ENCODE results near the gene GPD2. TPM values are rescaled to one million over a fixed set of nuclear protein-coding genes. Genes with fewer than 3 reads are reported as not detected.

Gene GPD2
- polyA plus RNA-seq, 1 donor from 2014 or later, result 3.5 TPM

DNA sequence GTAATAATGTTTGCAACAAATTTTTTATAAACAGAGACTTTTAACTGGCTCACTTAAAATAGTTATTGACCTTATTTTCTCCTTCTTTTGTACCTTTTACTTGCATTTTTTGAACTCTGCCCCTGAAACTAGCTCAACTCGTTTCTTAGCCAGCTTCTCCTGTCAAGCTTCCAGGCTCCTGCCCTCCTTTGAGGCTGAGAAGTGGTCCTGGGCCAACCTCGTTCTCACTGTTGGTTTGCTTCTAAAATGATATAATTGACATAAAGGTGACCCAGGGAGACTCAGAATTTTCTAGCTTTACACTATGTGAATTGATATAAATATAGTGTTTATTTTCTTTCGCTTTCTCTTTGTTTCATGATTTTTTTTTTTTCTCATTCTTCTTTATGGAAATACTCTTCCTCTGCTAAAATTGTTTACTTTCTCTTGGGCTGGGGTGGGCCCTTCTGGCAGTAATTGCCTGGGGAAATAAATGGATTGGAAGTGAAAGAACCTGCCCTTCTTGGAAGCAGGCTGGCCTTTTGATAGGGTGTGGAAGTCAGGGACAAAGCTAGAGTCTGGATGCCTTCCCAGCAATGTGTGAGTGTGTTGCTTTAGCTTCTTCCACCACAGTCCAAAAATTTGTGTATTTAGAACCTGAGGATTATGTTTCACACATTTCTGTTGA lies 30.7 kb downstream of the GPD2 start:
- Histone ChIP-seq H3K36me3 (ENCODE audit: insufficient read depth, low read length) (no peaks in the 10 kb centered on the region), H3K9me3 (ENCODE audit: low read length) (no peaks in the 10 kb centered on the region), H3K9ac (ENCODE audit: low read length) (no peak overlapping the region), H3K9me2 (ENCODE audit: insufficient read depth, low read length) (no peaks in the 10 kb centered on the region), H2AFZ (ENCODE audit: low read depth, low read length) (no peak overlapping the region), H3K27me3 (ENCODE audit: insufficient read depth, low read depth, low read length) (no peaks in the 10 kb centered on the region), H3K79me2 (replicated peaks; ENCODE audit: insufficient read depth, low read length) (no peaks in the 10 kb centered on the region), H3K27ac (ENCODE audit: low read length) (no peak overlapping the region), H3K4me3 (ENCODE audit: low read length) (no peak overlapping the region), H4K20me1 (ENCODE audit: insufficient read depth) (no peaks in the 10 kb centered on the region), H3K4me2 (ENCODE audit: low read length) (no peak overlapping the region), H3F3A (ENCODE audit: insufficient read depth, low read length, poor library complexity, severe bottlenecking) (no peaks in the 10 kb centered on the region)
- TF ChIP-seq EP300 (conservative IDR thresholded peaks at IDR 0.05; ENCODE audit: poor library complexity, severe bottlenecking) (no peak), POLR2AphosphoS5 (IDR thresholded peaks at IDR 0.05) (no peak), TAF1 (IDR thresholded peaks at IDR 0.05; ENCODE audit: low read depth) (no peak), SMC3 (conservative IDR thresholded peaks at IDR 0.05; ENCODE audit: poor library complexity) (no peak), MXI1 (conservative IDR thresholded peaks at IDR 0.05; ENCODE audit: poor library complexity, severe bottlenecking) (no peak), EZH2 (IDR thresholded peaks at IDR 0.05; ENCODE audit: borderline replicate concordance, insufficient read depth, low read length, poor library complexity, severe bottlenecking) (no peak), RAD21 (conservative IDR thresholded peaks at IDR 0.05) (no peak)
- TF ChIP-seq, protein P1, sequence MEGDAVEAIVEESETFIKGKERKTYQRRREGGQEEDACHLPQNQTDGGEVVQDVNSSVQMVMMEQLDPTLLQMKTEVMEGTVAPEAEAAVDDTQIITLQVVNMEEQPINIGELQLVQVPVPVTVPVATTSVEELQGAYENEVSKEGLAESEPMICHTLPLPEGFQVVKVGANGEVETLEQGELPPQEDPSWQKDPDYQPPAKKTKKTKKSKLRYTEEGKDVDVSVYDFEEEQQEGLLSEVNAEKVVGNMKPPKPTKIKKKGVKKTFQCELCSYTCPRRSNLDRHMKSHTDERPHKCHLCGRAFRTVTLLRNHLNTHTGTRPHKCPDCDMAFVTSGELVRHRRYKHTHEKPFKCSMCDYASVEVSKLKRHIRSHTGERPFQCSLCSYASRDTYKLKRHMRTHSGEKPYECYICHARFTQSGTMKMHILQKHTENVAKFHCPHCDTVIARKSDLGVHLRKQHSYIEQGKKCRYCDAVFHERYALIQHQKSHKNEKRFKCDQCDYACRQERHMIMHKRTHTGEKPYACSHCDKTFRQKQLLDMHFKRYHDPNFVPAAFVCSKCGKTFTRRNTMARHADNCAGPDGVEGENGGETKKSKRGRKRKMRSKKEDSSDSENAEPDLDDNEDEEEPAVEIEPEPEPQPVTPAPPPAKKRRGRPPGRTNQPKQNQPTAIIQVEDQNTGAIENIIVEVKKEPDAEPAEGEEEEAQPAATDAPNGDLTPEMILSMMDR (IDR thresholded peaks at IDR 0.05; ENCODE audit: poor library complexity, severe bottlenecking), result no peak
- TF ChIP-seq, protein P2, sequence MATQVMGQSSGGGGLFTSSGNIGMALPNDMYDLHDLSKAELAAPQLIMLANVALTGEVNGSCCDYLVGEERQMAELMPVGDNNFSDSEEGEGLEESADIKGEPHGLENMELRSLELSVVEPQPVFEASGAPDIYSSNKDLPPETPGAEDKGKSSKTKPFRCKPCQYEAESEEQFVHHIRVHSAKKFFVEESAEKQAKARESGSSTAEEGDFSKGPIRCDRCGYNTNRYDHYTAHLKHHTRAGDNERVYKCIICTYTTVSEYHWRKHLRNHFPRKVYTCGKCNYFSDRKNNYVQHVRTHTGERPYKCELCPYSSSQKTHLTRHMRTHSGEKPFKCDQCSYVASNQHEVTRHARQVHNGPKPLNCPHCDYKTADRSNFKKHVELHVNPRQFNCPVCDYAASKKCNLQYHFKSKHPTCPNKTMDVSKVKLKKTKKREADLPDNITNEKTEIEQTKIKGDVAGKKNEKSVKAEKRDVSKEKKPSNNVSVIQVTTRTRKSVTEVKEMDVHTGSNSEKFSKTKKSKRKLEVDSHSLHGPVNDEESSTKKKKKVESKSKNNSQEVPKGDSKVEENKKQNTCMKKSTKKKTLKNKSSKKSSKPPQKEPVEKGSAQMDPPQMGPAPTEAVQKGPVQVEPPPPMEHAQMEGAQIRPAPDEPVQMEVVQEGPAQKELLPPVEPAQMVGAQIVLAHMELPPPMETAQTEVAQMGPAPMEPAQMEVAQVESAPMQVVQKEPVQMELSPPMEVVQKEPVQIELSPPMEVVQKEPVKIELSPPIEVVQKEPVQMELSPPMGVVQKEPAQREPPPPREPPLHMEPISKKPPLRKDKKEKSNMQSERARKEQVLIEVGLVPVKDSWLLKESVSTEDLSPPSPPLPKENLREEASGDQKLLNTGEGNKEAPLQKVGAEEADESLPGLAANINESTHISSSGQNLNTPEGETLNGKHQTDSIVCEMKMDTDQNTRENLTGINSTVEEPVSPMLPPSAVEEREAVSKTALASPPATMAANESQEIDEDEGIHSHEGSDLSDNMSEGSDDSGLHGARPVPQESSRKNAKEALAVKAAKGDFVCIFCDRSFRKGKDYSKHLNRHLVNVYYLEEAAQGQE (IDR thresholded peaks at IDR 0.05; ENCODE audit: borderline replicate concordance), result no peak

DNA sequence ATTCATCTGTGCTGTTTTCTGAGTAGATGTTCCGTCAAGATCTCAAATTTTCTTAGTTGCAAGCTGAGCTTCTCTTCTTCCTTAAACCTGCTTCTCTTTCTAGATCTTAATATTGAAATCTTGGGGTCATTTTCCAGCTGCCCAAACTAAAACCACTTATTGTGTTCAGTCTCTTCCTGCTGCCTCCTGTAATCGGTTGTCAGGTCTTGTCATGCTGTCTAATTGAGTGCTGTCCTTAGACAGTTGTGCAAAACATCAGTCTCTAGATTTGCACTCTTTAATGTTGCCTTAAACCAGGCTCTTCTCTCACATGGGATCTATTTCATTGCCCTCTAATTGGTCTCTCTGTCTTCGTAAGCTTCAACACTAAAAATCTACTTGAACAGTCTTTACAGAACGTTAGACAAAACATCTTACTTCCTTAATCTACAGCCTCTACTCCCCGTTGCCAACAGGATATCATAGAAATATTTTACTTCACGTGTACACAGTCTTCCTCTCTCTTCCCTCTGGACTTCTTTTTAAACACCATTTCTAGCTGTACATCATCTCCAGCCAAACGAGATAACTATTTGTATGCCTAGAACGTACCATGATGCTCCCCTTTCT lies 34.9 kb downstream of the GPD2 start:
- H4K20me1 ChIP-seq (ENCODE audit: insufficient read depth), result no peaks in the 10 kb centered on the region
- no peak overlapping the region for H3K27ac ChIP-seq (ENCODE audit: low read length)
- H3K36me3 ChIP-seq (ENCODE audit: insufficient read depth, low read length), result no peaks in the 10 kb centered on the region
- H3K4me2 ChIP-seq (ENCODE audit: low read length), result no peak overlapping the region
- H3K79me2 ChIP-seq (replicated peaks; ENCODE audit: insufficient read depth, low read length), result no peaks in the 10 kb centered on the region
- no peak overlapping the region for H3K9ac ChIP-seq (ENCODE audit: low read length)
- H3K27me3 ChIP-seq (ENCODE audit: insufficient read depth, low read depth, low read length), result no peaks in the 10 kb centered on the region
- no peaks in the 10 kb centered on the region for H3F3A ChIP-seq (ENCODE audit: insufficient read depth, low read length, poor library complexity, severe bottlenecking)
- H3K4me3 ChIP-seq (ENCODE audit: low read length), result no peak overlapping the region
- no peaks in the 10 kb centered on the region for H3K9me3 ChIP-seq (ENCODE audit: low read length)
- TF ChIP-seq TAF1 (IDR thresholded peaks at IDR 0.05; ENCODE audit: low read depth) (no peak), MXI1 (conservative IDR thresholded peaks at IDR 0.05; ENCODE audit: poor library complexity, severe bottlenecking) (no peak), POLR2AphosphoS5 (IDR thresholded peaks at IDR 0.05) (no peak), EZH2 (IDR thresholded peaks at IDR 0.05; ENCODE audit: borderline replicate concordance, insufficient read depth, low read length, poor library complexity, severe bottlenecking) (no peak), RAD21 (conservative IDR thresholded peaks at IDR 0.05) (no peak), SMC3 (conservative IDR thresholded peaks at IDR 0.05; ENCODE audit: poor library complexity) (no peak), EP300 (conservative IDR thresholded peaks at IDR 0.05; ENCODE audit: poor library complexity, severe bottlenecking) (no peak)
- TF ChIP-seq, protein P2 (IDR thresholded peaks at IDR 0.05; ENCODE audit: borderline replicate concordance), result no peak
- TF ChIP-seq, protein P1 (IDR thresholded peaks at IDR 0.05; ENCODE audit: poor library complexity, severe bottlenecking), result no peak
- H3K9me2 ChIP-seq (ENCODE audit: insufficient read depth, low read length), result no peaks in the 10 kb centered on the region
- H2AFZ ChIP-seq (ENCODE audit: low read depth, low read length), result no peak overlapping the region
